Neuronal stem cell (in vitro differentiated cells): ENCODE results near the gene WDR20.
A peak's percentile ranks its signal among the peaks of the same experiment; 100 is the strongest.

Experiments
- DNase-seq: peaks from one replicate; pipeline ENCODE4 v3.0.0-alpha.2; 2013; ENCODE audit warnings: low spot score
- H2AFZ ChIP-seq: one replicate; pipeline ENCODE4 v1.6.1; 2013; ENCODE audit warnings: mild to moderate bottlenecking, low read length, inconsistent platforms
- H2AK5ac ChIP-seq: 2 replicates; pipeline ENCODE4 v1.6.1; 2013; ENCODE audit warnings: low read depth, mild to moderate bottlenecking, inconsistent platforms, low read length, moderate library complexity, mixed read lengths
- H2BK120ac ChIP-seq: 2 replicates; pipeline ENCODE4 v1.6.1; 2013; ENCODE audit warnings: low read depth, mild to moderate bottlenecking, inconsistent platforms, low read length, moderate library complexity, mixed read lengths
- H2BK12ac ChIP-seq: one replicate; pipeline ENCODE4 v1.6.1; 2013; ENCODE audit warnings: low read length, inconsistent platforms
- H2BK15ac ChIP-seq: 2 replicates; pipeline ENCODE4 v1.6.1; 2013; ENCODE audit warnings: mild to moderate bottlenecking, low read length, inconsistent platforms, mixed read lengths
- H2BK5ac ChIP-seq: one replicate; pipeline ENCODE4 v1.6.1; 2013; ENCODE audit warnings: inconsistent platforms, mild to moderate bottlenecking, low read length, moderate library complexity
- H3K14ac ChIP-seq: one replicate; pipeline ENCODE4 v1.6.1; 2013; ENCODE audit warnings: low read length, inconsistent platforms
- H3K18ac ChIP-seq: 2 replicates; pipeline ENCODE4 v1.6.1; 2013; ENCODE audit warnings: low read length, inconsistent platforms
- H3K23ac ChIP-seq: 2 replicates; pipeline ENCODE4 v1.6.1; 2013; ENCODE audit warnings: low read depth, mild to moderate bottlenecking, mixed read lengths, low read length, inconsistent platforms; ENCODE audit not compliant: poor library complexity
- H3K27ac ChIP-seq: replicated peaks from 3 replicates; pipeline ENCODE4 v1.5.1; 2013; ENCODE audit warnings: low read length, inconsistent platforms
- H3K27me3 ChIP-seq, 3 experiments: 2 replicates each; pipeline ENCODE4 v1.6.1; 2013; ENCODE audit warnings: low read length in 3 of 3, mild to moderate bottlenecking in 2 of 3, inconsistent platforms in 1 of 3, low read depth in 1 of 3, mixed read lengths in 1 of 3, moderate library complexity in 1 of 3; ENCODE audit not compliant: control insufficient read depth in 3 of 3, insufficient read depth in 3 of 3
- H3K36me3 ChIP-seq, 2 donors: replicated peaks in 1 of 2; 2 replicates each; pipeline ENCODE4 v1.6.1; 2013; ENCODE audit warnings: low read length in 2 of 2; ENCODE audit not compliant: control insufficient read depth in 2 of 2, insufficient read depth in 2 of 2
- H3K4ac ChIP-seq: 2 replicates; pipeline ENCODE4 v1.6.1; 2013; ENCODE audit warnings: inconsistent platforms, mild to moderate bottlenecking, low read length, moderate library complexity
- H3K4me1 ChIP-seq, 2 donors: 1 replicate in 1 of 2; 2 replicates in 1 of 2; pipeline ENCODE4 v1.6.1; 2013; ENCODE audit warnings: low read length in 2 of 2, low read depth in 1 of 2; ENCODE audit not compliant: control insufficient read depth in 2 of 2, insufficient read depth in 1 of 2
- H3K4me2 ChIP-seq: one replicate; pipeline ENCODE4 v1.6.1; 2013; ENCODE audit warnings: mild to moderate bottlenecking, low read length, inconsistent platforms; ENCODE audit not compliant: insufficient read depth, poor library complexity, severe bottlenecking
- H3K4me3 ChIP-seq, 2 donors: 2 replicates each; pipeline ENCODE4 v1.5.1; 2013; ENCODE audit warnings: low read length in 2 of 2, mild to moderate bottlenecking in 2 of 2, inconsistent platforms in 1 of 2, moderate library complexity in 1 of 2
- H3K79me1 ChIP-seq: one replicate; pipeline ENCODE4 v1.6.1; 2013; ENCODE audit warnings: low read depth, mild to moderate bottlenecking, inconsistent platforms, low read length, moderate library complexity
- H3K9ac ChIP-seq: one replicate; pipeline ENCODE4 v1.6.1; 2013; ENCODE audit warnings: mild to moderate bottlenecking, low read depth, low read length, inconsistent platforms; ENCODE audit not compliant: poor library complexity
- H3K9me3 ChIP-seq, 2 donors: replicated peaks in 1 of 2; 2 replicates each; pipeline versions ENCODE3 to v1.6.1; 2013; ENCODE audit warnings: low read length in 2 of 2, mild to moderate bottlenecking in 2 of 2, inconsistent platforms in 1 of 2, low read depth in 1 of 2, mixed read lengths in 1 of 2, moderate library complexity in 1 of 2; ENCODE audit not compliant: control insufficient read depth in 2 of 2, insufficient read depth in 1 of 2
- H4K8ac ChIP-seq: one replicate; pipeline ENCODE4 v1.6.1; 2013; ENCODE audit warnings: low read depth, mild to moderate bottlenecking, inconsistent platforms, low read length, moderate library complexity
- H4K91ac ChIP-seq: one replicate; pipeline ENCODE4 v1.6.1; 2013; ENCODE audit warnings: low read length, low read depth, mild to moderate bottlenecking, inconsistent platforms; ENCODE audit not compliant: poor library complexity
- WGBS, 2 donors: extraction: QIAGEN DNeasy Blood & Tissue Kit; methylation state at CpG; one replicate each; pipeline ENCODE4 v1.1.7; 2013; ENCODE audit warnings: missing lambda C conversion rate in 2 of 2, mixed read lengths in 1 of 2; ENCODE audit not compliant: insufficient read length in 2 of 2, insufficient replicate concordance in 1 of 2; ENCODE audit errors: extremely low coverage in 2 of 2; 5-methylcytosine and 5-hydroxymethylcytosine counted together

Gene WDR20

DNA sequence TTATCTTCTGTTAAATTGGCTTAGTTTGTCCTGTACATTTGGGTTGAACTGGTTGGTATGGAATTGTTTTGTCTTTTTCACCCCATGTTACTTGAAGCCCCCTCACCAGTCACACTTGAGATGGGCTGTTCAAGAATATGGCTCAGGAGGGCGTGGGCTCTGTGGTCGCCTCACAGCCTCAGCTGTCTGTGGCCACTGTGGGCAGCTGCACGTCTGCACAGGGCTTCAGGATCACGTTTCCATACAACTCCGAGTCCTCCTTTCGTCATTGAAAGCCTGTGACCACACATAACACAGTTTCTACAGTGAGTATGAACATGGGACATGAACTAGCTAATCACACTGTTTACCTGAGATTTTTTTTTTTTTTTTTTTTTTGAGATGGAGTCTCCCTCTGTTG, 84.0 kb downstream of the WDR20 start:
- Histone ChIP-seq H2AFZ (no peak overlapping the region), H2BK15ac (no peak overlapping the region), H3K4ac (no peak overlapping the region), H4K8ac (no peak overlapping the region), H3K4me2 (no peak overlapping the region), H3K9me3 (peaks cover 0 to 5% of the 10 kb centered on the region in 2 donors), H3K27me3 (no peaks in the 10 kb centered on the region), H2AK5ac (no peak overlapping the region), H3K36me3 (peaks cover 8 to 18% of the 10 kb centered on the region in 2 donors), H2BK120ac (no peak overlapping the region), H3K79me1 (peaks cover 2% of the 10 kb centered on the region), H3K23ac (no peak overlapping the region), H3K18ac (no peak overlapping the region), H3K9ac (no peak overlapping the region), H3K14ac (no peak overlapping the region), H3K4me3 (no peak overlapping the region), H2BK12ac (no peak overlapping the region), H3K27ac (no peak overlapping the region), H2BK5ac (no peak overlapping the region), H3K4me1 (no peaks in the 10 kb centered on the region), H4K91ac (no peak overlapping the region)
- DNase-seq = no peak
- no CpG with 5 or more reads among the region's 6 CpGs for WGBS, 2 donors

DNA sequence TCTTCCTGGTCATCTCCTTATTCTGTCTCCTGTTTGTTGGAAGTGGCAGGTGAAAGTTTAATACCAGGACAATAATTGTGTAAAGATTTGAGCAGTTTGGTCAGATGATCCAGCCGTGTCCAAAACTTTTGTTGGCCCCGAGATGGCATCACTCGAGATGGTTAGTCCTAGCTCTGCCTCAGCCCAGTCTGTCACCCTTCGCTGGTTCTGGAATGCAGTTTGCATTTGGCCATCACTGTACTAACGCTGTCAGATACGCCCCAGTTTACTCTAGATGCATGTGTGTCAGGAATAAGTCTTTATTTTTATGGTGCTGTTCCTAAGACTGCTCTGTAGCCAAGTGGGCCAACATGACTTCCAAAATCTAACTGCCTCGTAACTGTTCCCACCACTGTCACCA, 85.7 kb downstream of the WDR20 start:
- no peak overlapping the region for H2BK12ac ChIP-seq
- H3K27ac ChIP-seq = no peak overlapping the region
- H2BK15ac ChIP-seq = no peak overlapping the region
- DNase-seq = no peak
- H3K23ac ChIP-seq = peak overlapping the region; percentile 11
- H4K91ac ChIP-seq = no peak overlapping the region
- peak overlapping the region in 1 of 2 donors; percentile 5 for H3K4me3 ChIP-seq
- H2BK120ac ChIP-seq = no peak overlapping the region
- H2AK5ac ChIP-seq = no peak overlapping the region
- no peak overlapping the region for H3K14ac ChIP-seq
- no peak overlapping the region for H2AFZ ChIP-seq
- no peaks in the 10 kb centered on the region for H3K27me3 ChIP-seq
- no peak overlapping the region for H3K18ac ChIP-seq
- peaks cover 0 to 5% of the 10 kb centered on the region in 2 donors for H3K9me3 ChIP-seq
- no peaks in the 10 kb centered on the region for H3K4me1 ChIP-seq
- no peak overlapping the region for H3K4me2 ChIP-seq
- WGBS, 2 donors = no CpG with 5 or more reads among the region's 7 CpGs
- no peak overlapping the region for H2BK5ac ChIP-seq
- no peak overlapping the region for H3K4ac ChIP-seq
- no peak overlapping the region for H4K8ac ChIP-seq
- peaks cover 8 to 18% of the 10 kb centered on the region in 2 donors for H3K36me3 ChIP-seq
- H3K9ac ChIP-seq = no peak overlapping the region
- peaks cover 2% of the 10 kb centered on the region for H3K79me1 ChIP-seq

DNA sequence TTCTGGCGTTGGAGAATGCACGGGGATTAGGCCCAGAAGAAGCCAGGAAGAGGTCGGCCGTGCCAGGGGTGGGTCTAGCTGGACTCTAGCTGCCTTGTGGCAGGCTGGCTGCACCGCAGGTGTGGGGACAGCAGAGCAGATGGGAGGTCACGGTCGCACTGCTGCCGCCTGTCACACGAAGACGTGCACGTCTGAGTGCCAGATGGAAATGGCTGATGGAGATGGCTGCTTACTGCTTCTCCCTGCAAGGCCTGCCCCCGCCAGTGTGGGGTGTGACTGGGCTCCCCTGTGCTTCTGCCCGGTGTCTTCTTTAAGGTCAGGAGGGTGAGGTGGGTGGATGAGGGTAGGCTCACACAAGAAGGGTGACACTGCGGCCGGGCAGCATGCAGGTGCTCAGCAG, 86.2 kb downstream of the WDR20 start:
- no CpG with 5 or more reads among the region's 15 CpGs for WGBS, 2 donors
- DNase-seq = no peak
- H3K27me3 ChIP-seq = no peaks in the 10 kb centered on the region
- H3K9ac ChIP-seq = peak overlapping the region; percentile 53
- H2AK5ac ChIP-seq = no peak overlapping the region
- peaks cover 2% of the 10 kb centered on the region for H3K79me1 ChIP-seq
- H3K14ac ChIP-seq = no peak overlapping the region
- H3K4me1 ChIP-seq = no peaks in the 10 kb centered on the region
- H3K18ac ChIP-seq = no peak overlapping the region
- no peak overlapping the region for H2BK120ac ChIP-seq
- peak overlapping the region; percentile 11 for H3K23ac ChIP-seq
- H3K4me3 ChIP-seq = peak overlapping the region in 1 of 2 donors; percentile 5
- no peak overlapping the region for H3K27ac ChIP-seq
- no peak overlapping the region for H3K4ac ChIP-seq
- H3K4me2 ChIP-seq = no peak overlapping the region
- H4K91ac ChIP-seq = peak overlapping the region; percentile 65
- H2BK12ac ChIP-seq = no peak overlapping the region
- H2BK5ac ChIP-seq = no peak overlapping the region
- peaks cover 0 to 5% of the 10 kb centered on the region in 2 donors for H3K9me3 ChIP-seq
- no peak overlapping the region for H2BK15ac ChIP-seq
- peak overlapping the region; percentile 89 for H4K8ac ChIP-seq
- H2AFZ ChIP-seq = no peak overlapping the region
- H3K36me3 ChIP-seq = peaks cover 9 to 15% of the 10 kb centered on the region in 2 donors

DNA sequence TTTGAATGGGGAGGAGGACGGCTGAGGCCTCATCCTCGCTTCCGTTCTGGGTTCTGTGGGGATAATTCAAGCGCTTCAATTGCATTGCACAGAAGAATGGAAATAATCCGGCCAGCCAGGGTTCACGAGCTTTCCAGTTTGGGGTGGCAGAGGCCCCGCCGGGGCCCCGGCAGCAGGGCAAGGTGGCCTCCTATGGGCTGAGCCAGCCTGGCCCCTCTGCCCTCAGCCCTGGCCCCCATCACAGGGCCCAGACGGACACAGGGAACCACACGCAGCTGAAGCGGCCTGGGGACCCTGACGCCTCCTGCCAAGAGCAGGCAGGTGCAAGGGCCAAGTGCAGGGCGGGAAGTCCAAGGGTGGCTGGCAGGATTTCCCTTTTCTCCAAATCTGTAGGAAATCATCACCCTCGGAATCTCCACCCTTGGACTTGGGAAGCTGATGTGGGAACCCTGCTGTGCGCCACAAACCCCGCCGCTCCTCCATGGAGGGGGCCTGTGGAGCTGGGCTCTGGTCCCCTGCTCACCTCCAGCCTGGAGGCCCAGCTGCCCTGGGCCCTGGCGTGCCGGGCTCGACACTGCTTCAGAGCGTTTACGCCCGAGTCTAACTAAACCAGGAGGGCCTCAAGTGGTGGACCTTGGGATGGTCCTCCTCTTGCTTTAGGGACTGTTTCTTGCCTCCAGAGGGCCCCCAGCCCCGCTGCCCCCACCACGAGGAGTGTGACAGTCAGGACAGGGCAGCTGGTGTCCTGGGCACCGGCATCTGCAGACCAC, 86.8 kb downstream of the WDR20 start:
- Histone ChIP-seq H3K27me3 (no peaks in the 10 kb centered on the region), H2BK120ac (no peak overlapping the region), H4K8ac (no peak overlapping the region), H3K27ac (no peak overlapping the region), H4K91ac (no peak overlapping the region), H3K9ac (peak overlapping the region; percentile 53), H3K4me1 (peaks cover 0 to 3% of the 10 kb centered on the region in 2 donors), H2BK15ac (no peak overlapping the region), H3K23ac (no peak overlapping the region), H3K36me3 (peaks cover 12 to 15% of the 10 kb centered on the region in 2 donors), H3K9me3 (peaks cover 0 to 5% of the 10 kb centered on the region in 2 donors), H2BK5ac (no peak overlapping the region), H2AFZ (no peak overlapping the region), H3K79me1 (peaks cover 2% of the 10 kb centered on the region), H3K14ac (peak overlapping the region; percentile 51), H2BK12ac (no peak overlapping the region), H3K4ac (no peak overlapping the region), H2AK5ac (peak overlapping the region; percentile 33), H3K18ac (peak overlapping the region; percentile 5), H3K4me3 (no peak overlapping the region), H3K4me2 (no peak overlapping the region)
- no CpG with 5 or more reads among the region's 27 CpGs for WGBS, 2 donors
- no peak for DNase-seq
